ENCODE measurements around the gene DENND5B. TPM values are rescaled to one million over a fixed set of nuclear protein-coding genes. Genes with fewer than 3 reads are reported as not detected.

DENND5B gene
- polyA plus RNA-seq, 2 of the 4 experiments (the other 2 are of a cell fraction) = 15.5 to 55.2 TPM

DNA sequence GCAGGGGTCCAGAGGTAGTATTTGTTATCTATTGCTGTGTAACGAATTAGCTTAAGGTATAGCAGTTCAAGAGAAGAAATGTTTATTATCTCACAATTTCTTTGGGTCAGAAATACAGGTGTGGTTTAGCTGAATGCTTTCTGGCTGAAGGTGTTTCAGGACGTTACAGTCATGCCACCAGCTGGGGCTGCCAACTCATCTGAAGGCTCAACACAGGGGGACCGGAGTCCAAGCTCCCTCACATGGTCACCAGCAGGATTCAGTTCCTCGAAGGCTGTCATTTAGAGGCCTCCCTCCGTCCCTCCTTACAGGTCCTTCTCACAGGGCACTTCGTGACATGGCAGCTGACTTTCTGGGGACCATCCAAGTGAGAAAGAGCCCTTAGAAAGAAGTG lies 227.5 kb downstream of the DENND5B start:
- Histone ChIP-seq H3K4me3 (no peak overlapping the region), H3K4me1 (peaks cover 6% of the 10 kb centered on the region; the same call in 2 of the 3 replicates), H3K4me2 (no peak overlapping the region), H3K27ac (no peak overlapping the region), H3K9me3 (no peaks in the 10 kb centered on the region)
- ChIA-PET POLR2A (interaction anchor here (1.1 kb wide), 1 partner anchor 37 kb away, joined by 4 read pairs; no protein-coding TSS in a partner anchor), CTCF (interaction anchor here (0.6 to 2.5 kb wide), 8 partner anchors 10 to 261 kb away, joined by 3 to 10 read pairs (median 4); no protein-coding TSS in a partner anchor)
- WGBS (ENCODE audit: missing lambda C conversion rate) = 64% methylated on average over 6 of the region's 6 CpGs
- TF ChIP-seq TP53 (CRISPR knock-in tag; IDR thresholded peaks at IDR 0.05) = no peak
- TF ChIP-seq EP300 (IDR thresholded peaks at IDR 0.05) = no peak
- DNase-seq (ENCODE audit: low read depth in 1 of 2, low spot score in 1 of 2) = no peak
- no peak for FAIRE-seq
- ATAC-seq = peak; percentile 6 to 14; a peak in 2 of 6 replicates

DNA sequence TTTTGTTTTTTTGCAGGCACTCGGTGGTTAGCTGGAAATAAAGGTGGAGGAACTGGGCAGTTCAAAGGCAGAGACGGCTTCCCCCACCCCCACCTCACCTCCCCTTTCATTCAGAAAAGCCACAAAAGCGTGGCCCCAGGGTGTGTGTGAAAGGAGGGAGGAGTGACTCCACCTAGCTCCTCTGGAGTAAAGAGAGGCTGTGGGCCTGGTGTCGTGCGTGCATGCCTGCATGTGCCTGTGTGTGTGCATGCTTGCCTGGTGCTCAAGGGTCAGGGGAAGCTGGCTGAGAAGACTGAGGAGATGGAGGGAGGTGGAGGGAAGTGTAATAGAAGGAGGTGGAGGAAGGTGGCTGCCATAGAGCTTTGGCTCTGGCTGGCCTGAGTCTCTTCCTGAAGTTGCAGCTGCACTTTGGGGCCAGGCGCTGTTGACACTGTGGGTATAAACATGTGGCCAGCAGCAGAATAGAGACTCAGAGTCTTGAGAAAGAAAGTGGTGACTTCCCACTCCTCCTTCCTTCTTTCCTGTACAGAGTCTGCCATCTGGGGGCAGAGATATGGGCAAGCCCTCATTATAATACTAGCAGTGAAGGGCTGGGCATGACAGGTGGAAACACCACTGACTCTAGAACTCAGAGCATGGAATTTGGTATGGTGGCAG lies 228.0 kb downstream of the DENND5B start:
- no peak for FAIRE-seq

DNA sequence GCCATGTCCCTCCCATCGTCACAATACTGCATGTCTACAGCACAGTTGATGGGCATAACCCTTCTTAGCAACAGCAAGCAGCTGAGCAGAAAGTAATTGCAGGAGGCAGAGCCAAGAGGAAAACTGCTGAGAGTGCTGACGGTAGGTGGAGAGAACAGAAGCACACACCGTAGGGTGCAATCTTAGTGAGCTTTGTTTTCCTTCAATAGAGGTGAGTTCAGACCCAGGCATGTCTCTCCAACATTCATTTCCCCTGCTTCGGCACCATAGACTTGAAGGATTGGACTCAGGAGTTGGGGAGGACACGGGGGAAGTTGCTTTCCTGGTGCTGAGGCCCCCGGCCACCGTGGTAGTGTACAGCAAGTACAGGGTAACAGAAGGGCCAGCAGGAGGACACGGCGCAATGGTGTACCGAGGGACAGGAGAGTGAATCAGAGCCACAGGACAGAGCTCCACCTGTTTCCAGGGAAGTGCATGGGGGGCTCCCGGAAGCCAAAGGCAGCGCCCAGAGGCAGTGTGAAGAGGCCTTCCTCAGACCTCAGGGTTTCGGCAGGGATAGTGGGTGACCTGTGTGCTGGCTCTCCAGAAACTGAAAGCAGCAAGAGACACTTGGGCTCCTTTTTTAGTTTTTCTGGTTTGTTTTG lies 228.7 kb downstream of the DENND5B start:
- Histone ChIP-seq H3K4me3 (no peak overlapping the region), H3K4me2 (0 out of 3 replicates have a peak overlapping the region, but pooled peaks have one; percentile 27), H3K27ac (peak overlapping the region in 1 of 2 experiments; percentile 15; a peak in 1 of 6 replicates), H3K9me3 (no peaks in the 10 kb centered on the region), H3K4me1 (peaks cover 6% of the 10 kb centered on the region; the same call in 2 of the 3 replicates)
- ATAC-seq (peak; percentile 55 to 73; a peak in 5 of 6 replicates), DNase-seq (ENCODE audit: low read depth in 1 of 2, low spot score in 1 of 2) (no peak), FAIRE-seq (no peak)
- WGBS (ENCODE audit: missing lambda C conversion rate) = 76% methylated on average over 13 of the region's 13 CpGs
- ChIA-PET POLR2A (interaction anchor here (1.1 kb wide), 1 partner anchor 36 kb away, joined by 4 read pairs; no protein-coding TSS in a partner anchor), CTCF (interaction anchor here (1.0 to 2.5 kb wide), 7 partner anchors 9 to 41 kb away, joined by 3 to 10 read pairs (median 5); no protein-coding TSS in a partner anchor)
- TF ChIP-seq EHF (CRISPR knock-in tag; IDR thresholded peaks at IDR 0.05) = no peak
- TF ChIP-seq, protein P1, sequence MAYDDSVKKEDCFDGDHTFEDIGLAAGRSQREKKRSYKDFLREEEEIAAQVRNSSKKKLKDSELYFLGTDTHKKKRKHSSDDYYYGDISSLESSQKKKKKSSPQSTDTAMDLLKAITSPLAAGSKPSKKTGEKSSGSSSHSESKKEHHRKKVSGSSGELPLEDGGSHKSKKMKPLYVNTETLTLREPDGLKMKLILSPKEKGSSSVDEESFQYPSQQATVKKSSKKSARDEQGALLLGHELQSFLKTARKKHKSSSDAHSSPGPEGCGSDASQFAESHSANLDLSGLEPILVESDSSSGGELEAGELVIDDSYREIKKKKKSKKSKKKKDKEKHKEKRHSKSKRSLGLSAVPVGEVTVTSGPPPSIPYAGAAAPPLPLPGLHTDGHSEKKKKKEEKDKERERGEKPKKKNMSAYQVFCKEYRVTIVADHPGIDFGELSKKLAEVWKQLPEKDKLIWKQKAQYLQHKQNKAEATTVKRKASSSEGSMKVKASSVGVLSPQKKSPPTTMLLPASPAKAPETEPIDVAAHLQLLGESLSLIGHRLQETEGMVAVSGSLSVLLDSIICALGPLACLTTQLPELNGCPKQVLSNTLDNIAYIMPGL (CRISPR knock-in tag; IDR thresholded peaks at IDR 0.05; ENCODE audit: borderline replicate concordance) = no peak
- TF ChIP-seq PHF8 (IDR thresholded peaks at IDR 0.05; ENCODE audit: borderline replicate concordance, low read depth) = no peak
- TF ChIP-seq MYC (IDR thresholded peaks at IDR 0.05; ENCODE audit: borderline replicate concordance, low read length) = no peak
- TF ChIP-seq TP53 (CRISPR knock-in tag; IDR thresholded peaks at IDR 0.05) = no peak
- TF ChIP-seq HOXB13 (CRISPR knock-in tag; IDR thresholded peaks at IDR 0.05; ENCODE audit: low read depth) = no peak
- TF ChIP-seq POLR2A (IDR thresholded peaks at IDR 0.05; ENCODE audit: low read length) = no peak
- TF ChIP-seq CEBPB (IDR thresholded peaks at IDR 0.05) = no peak
- TF ChIP-seq CHD2 (IDR thresholded peaks at IDR 0.05; ENCODE audit: low read length, partially characterized antibody) = no peak
- no peak for TF ChIP-seq CHD4 (IDR thresholded peaks at IDR 0.05; ENCODE audit: borderline replicate concordance)
- TF ChIP-seq ZSCAN20 (CRISPR knock-in tag; IDR thresholded peaks at IDR 0.05) = no peak
- TF ChIP-seq CBX8 (IDR thresholded peaks at IDR 0.05) = no peak

More for the DNA sequence above, 228.0 kb downstream of the DENND5B start:
- WGBS (ENCODE audit: missing lambda C conversion rate) = 58% methylated on average over 6 of the region's 6 CpGs
- H3K4me1 ChIP-seq = peaks cover 6% of the 10 kb centered on the region; the same call in 2 of the 3 replicates
- peak overlapping the region; percentile 27; the same call in 1 of the 3 replicates for H3K4me2 ChIP-seq
- CTCF ChIA-PET = interaction anchor here (0.6 to 2.5 kb wide), 9 partner anchors 9 to 261 kb away, joined by 3 to 10 read pairs (median 4); no protein-coding TSS in a partner anchor
- no peak overlapping the region for H3K4me3 ChIP-seq
- POLR2A ChIA-PET = interaction anchor here (1.1 kb wide), 1 partner anchor 37 kb away, joined by 4 read pairs; no protein-coding TSS in a partner anchor
- no peak for TF ChIP-seq MAFK (IDR thresholded peaks at IDR 0.05; ENCODE audit: partially characterized antibody)
- no peak for TF ChIP-seq MAZ (IDR thresholded peaks at IDR 0.05; ENCODE audit: borderline replicate concordance, low read depth, low read length)
- peak in 1 of 2 experiments; percentile 42; a peak in 2 of 5 replicates for TF ChIP-seq RAD21 (conservative IDR thresholded peaks at IDR 0.05 in 1 of 2, IDR thresholded peaks at IDR 0.05 in 1 of 2)
- H3K9me3 ChIP-seq = no peaks in the 10 kb centered on the region
- DNase-seq (ENCODE audit: low read depth in 1 of 2, low spot score in 1 of 2) = peak in 1 of 2 experiments; percentile 15
- peak; percentile 69 to 75 for ATAC-seq
- no peak overlapping the region for H3K27ac ChIP-seq

All from A549 (cell line).